Measurements from ENCODE around the gene NT5DC3.

NT5DC3 gene

DNA sequence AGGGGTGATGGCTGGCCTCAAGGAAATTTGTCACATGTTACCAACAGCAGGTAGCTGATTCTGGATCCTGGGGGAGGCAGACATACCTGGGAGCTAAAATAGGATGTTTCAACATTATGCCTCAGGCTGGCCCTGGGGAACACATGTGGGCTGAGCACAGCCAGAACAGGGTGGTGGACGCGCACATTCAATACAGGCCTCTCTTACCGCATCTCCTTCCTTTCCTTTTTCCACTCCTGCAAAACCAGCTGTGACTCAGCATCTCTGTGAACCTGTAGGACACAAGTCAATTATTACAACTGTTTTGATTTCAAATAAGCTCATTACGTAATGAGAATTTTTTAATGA is 61.0 kb downstream of the NT5DC3 start:
- DNase-seq = no peak

DNA sequence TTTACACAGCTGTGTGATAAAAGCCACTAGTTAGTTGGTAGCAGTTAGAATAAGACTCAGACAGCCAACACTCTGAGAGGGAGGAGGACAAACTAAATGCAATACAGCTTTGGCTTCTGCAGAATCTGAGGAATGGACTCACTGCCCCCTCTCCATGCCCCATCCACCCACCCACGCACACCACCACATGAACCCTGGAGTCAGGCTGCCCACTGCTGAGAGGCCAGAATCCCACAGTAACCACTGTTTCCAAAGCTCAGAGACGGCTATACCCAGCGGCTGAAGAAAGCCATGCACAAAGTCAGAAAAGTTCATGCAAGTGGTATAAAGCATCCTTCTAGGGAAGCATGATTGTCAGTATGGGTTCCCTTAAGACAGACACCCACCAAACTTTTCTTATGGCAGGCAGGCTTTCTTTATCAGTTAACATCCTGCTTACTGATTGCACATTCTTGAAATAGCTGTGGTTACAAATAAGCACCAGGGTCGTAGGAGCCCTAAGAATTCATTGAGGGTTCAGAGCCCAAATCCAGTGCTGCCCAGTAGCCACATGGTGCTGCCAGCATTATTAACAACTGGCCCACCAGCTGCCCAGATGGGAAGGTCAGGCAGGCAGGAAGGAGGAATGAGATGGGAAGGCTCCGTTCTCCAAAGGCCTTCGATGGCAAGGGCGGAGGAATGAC is 61.5 kb downstream of the NT5DC3 start:
- no peak for DNase-seq

DNA sequence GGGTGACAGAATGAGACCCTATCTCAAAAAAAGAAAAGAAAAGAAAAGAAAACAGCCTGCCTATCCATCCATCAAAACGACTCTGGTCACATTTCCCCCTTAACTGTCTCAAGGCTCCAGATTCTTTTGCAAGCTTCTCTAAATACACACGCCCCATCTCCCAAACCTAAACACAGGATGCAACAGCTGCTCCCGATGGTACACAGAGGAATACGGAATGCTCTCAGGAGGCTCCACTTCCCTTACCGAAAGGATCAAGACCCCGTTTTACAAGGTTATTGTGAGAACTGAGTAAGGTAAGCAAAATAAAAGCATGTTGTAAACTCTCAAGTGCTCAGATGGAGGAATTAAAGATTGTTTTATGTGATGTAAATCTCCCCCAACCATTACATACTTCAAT is 62.3 kb downstream of the NT5DC3 start:
- DNase-seq = no peak

DNA sequence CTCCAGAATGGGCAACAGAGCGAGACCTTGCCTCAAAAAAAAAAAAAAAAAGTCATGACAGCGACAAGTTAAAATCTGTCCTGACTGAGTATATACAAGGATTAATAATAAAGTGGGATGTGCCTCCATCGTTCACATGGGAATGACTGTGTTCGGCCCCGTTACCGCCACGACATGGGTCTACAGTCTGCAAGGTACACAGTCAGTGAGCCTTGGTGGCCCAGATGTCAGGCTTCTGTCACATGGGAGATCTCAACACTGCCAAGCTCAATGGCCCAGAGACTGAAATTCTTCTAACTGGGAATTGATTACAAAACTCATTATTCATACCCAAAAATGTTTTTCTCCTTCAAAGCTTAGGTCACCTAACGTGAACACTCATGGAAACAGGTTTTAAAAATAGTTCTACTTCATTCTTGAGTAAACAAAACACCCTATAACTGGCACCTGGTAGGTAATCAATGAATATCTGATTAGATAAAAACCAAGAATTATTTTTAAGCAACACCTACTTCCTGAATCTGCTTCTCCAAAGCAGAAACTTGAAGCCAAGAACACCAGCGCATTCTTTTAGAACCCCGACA is 66.0 kb downstream of the NT5DC3 start:
- no peak for DNase-seq

DNA sequence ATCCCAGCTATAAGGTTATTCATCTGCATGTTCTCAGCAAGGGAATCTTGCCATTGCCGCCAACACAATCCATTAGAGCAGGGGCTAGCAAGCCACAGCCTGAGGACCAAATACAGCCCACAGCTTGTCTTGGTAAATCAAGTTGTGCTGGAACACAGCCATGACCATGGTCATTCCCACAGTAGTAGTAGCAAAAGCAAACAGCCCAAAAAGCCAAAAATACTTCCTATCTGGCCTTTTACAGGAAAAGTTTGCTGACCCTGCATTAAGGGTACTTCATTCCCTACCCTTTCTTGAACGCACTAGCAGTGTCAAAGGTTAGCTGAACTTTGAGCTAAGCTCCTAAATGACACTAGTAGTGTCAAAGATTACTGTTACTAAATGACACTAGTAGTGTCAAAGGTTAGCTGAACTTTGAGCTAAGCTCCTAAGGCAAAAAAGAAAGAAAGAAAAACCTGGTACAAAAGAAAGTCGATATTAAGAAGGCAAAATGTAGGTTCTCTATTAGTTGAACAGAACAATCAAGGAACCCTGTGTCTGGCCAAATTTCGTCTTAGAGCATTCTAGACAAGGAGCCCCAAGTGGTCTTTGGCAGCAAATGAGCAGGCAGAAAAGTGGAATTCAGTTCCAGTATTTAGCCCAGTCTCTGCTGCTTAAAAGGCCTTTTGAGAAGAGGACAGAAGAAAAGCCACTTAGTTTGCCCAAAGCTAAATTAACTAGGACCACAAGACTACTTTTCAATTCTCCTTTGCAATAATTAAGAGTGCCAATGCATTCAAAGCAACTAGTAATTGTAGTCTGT is 67.7 kb downstream of the NT5DC3 start:
- no peak for DNase-seq

DNA sequence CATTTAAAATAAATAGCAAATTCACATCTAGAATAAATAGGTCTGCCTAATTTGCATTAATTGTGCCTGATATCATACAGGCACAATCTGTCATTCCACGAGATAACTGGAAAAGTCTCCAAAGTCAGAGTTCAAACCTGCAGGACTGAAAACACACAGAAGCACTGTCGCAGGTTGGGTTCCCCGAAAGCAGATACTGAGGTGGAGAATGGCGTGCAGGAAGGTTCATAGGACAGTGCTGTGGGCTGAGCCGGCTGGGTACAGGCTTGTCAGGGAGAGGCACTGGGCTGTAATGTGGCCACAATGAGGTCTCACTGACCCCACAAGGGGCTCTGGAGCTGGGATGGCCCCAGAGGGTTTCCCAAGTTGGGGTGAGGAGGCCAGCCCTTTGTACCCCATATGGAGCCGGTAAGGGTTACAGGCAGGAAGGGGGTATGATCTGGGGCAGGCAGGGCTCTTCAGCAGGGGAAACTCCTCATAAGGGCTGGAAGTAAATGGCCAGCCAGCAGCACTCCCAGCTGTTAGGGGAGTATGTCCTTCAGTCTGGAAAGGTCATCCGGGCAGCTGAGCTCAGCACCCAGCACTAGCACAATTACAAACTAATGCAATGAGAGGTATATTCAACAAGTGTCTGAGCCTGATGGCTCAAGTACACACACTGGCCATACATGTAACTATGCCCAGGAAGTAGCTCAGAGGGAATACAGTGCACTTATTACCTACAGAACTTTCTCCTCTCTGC is 68.5 kb downstream of the NT5DC3 start:
- no peak for DNase-seq

DNA sequence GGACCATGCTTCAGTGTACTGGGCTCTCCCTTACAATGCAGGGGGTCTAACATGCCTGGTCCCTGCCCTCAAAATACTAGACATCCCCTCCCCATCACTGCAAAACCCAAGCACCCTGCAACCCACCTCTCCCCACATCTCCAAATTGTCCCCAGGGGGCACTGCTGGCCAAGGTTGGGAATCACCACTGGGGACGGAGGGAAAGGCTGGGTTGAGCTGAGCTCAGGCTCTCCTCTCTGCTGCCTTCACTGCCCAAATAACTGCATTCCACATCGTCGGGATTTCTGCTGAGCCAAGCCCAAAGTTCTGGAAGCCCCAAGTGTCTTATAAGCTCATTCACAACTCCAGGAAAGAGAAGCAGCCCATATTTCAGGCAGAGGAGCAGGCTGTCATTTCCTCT is 69.6 kb downstream of the NT5DC3 start:
- no peak for DNase-seq

DNA sequence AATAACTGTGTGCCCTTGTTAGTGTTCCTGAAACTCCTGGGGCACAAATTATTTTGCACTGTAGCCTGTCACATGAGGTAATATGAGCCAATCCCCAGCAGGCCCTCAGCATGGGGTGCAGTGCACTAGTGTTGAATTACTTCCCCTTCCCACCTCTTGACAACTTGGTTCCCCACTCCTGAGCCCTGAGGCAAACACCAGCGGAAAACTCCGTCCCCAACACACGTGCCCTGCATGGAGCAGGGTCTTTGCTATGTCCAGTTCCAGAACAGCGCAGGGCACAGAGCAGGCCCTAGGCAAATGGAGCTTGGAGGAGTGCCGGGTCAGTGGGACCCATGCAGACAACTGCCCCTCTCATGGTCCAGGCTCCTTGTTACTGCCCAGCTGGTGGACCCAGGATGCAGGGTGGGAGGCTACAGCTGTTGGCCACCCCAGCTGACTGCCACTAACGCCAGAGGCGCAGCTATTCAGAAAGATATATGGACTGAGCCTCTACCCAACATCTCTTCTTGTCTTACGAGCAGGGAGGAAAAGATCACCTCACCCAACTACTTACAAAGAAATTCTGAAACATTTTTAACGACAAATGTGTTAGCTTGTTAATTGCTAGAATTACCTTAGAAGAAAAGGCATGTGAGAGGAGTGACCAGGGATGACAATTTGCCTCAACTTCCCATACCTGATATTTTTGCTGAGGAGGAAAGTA is 71.6 kb downstream of the NT5DC3 start:
- DNase-seq = peak; percentile 15

DNA sequence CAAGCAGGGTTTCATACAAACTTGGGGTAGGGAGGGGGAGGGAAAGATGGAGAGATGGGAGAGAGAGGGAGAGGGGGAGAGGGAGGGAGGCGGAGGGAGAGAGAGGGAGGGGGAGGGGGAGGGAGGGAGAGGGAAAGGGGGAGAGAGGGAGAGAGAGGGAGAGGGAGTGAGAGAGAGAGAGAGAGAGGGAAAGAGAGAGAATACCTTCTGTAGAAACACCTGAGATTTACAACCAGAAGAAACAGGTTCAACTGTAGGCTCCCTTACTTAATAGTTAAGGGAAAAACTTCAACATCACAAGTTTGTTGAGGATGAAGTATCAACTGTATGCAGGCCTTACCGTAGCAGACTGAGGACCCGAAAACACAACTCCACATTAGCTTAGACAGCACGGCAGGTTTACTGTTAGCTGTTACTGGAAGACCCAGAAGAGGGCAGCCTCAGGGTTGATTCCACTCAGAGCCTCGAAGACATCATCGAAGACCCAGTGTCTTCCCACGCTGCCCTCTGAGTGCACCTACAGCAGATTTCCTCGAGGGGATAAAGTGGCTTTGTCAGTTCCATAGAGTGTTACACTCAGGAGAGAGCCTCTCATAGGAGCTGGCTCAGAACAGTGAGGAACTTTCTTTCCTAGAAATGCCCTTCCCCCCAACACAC is 72.4 kb downstream of the NT5DC3 start:
- no peak for DNase-seq

DNA sequence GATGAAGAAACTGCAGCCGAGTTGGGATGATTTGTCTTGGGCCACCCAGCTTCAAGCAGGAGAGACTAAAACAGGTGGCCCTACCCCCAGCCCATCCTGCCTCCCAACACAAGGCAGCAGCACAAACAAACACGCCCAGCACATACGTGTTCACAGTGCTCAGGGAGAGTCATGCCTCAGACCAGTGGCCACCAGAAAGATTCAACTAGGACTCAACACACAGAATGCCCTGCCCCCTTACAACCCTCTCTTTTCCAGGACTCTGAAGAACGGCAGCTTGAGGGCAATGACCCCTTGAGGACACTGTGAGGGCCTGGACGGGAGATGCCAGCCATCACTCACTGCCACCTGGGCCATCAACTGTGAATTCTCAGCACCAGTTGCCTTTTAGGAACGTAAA is 75.0 kb downstream of the NT5DC3 start:
- no peak for DNase-seq

DNA sequence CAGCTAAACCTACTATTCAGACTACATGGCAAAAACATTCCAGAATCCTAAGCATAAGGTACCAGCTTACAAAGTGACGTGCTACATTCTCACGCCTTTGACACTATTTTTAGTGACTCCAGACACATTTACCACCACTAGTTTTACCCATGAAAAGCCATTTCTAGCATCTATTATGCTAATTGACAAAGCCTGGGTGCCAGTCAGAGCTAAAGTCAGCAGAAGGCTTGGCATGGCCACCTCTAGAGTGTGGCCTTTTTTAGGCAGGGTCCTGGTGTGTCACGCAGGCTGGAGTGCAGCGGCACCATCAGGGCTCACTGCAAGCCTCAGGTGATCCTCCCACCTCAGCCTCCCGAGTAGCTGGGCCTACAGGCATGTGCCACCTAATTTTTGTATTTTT is 75.7 kb downstream of the NT5DC3 start:
- DNase-seq = no peak

DNA sequence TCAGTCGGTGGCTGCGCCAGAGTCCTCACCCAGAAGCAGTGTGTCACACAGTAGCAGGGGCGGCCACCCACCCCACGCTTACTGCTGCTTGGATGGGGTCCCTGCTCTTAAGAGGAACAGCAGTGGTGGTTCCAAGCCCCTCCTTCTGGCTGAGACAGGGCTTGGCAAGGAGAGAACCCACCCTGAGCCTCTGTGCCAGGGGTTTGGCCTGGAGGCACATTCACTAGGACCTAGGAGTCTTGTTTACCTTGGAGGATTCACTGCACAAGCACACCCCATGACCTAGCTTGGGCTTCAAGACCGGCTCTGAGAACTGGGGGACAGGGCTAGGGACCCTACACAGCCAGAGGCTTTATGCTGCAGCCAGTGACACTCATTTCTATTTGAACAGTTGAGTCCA is 78.6 kb downstream of the NT5DC3 start:
- DNase-seq = no peak

DNA sequence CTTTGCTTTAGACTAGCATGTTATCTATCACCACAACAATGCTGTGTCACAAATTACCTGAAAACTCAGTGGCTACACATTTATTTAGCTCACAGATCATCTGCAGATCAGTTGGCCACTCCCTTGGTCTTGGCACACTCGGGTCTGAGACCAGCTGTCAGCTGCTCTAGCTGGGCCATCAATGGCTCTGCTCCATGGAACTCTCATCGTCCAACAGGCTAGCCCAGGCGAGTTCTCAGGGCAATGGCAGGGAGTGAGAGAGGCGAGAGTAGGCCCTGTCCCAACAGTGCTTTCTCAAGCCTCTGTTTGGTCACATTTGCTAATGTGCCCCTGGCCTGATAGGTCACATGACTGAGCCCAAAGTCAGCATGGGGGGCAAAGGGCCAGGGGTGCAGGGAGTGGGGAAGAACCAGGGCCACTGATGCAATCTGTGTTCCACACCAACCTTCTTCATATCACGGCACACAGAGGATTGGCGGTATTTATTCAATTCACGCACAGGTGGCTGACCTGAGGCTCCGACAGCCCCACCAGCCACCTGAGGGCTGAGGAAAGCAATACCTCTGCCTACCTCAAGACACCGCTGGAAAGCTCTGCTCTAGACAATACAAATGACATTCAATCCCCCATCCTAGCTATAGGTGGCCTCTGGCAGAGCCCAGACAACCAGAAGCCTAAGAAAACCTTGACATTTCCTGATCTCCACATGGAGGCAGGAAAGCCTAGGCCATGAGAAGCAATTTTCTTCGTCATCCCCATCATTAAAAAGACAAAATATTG is 82.5 kb downstream of the NT5DC3 start:
- no peak for DNase-seq

DNA sequence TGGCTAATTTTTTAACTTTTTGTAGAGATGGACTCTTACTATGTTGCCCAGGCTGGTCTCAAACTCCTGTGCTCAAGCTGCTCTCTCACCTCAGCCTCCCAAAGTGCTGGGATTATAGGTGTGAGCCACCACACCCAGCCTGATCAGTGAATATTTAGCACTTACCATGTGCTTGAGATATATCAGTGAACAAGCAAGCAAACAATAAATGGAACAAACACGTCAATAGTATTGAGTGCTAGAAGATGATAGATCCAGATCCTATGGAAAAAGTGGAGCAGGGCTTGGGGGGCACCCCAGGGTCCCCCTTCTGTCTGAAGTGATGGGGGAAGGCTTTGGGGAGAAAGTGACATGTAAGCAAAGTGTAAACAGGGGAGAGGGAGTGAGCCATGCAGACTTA is 83.8 kb downstream of the NT5DC3 start:
- DNase-seq = no peak

DNA sequence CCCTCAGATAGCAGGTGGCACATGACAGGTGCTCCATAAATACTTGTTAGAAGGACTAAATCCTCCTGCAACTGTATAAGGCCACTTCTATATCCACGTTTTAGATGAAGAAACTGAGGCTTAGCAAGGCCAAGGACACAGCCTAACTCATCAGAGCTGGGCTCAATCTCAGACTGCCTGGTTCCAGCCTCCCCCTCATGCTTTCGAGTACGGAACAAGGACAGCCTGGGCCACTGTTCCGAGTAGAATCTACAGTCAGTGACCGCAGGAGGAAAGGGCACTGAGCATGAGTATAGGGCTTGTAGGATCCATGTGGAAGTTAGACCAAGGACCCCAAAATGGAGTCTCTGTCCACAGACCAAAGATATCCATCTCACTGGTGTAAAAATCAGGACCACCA is 84.6 kb downstream of the NT5DC3 start:
- DNase-seq = no peak

DNA sequence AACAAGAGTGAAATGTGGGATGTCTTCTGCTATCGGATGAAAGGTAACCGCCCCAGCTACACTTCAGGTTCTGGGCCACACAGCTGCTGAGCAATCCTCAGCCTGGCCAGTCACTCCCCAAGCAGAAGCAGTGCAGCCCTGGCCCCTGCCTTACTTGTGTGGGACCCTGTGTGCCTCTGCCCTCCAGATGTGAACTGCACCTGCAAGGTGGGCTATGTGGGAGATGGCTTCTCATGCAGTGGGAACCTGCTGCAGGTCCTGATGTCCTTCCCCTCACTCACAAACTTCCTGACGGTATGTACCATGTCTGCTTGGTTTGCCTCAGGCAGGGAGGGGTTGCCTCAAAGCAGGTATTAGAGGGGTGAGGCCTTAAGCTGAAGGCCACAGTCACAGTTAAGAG is 85.6 kb downstream of the NT5DC3 start:
- DNase-seq = no peak

DNA sequence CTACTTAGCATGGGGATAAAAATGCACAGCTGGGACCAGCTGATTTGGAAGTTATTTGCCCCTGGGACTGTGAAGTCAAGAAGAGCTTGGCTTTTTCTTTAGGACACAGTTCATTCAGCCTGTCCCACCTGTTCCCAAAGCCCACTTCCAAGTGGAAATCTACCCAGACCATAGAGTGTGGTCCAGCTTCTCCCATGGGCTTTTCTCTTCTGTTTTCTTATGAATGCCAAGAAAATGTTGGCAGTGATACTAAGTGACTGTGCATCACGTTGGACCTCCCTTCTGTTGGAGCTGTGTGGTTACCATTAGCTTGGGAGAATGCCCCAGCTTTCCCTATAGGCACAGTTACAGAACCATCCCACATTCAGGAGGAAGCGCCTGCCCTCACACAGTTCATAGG is 89.4 kb downstream of the NT5DC3 start:
- DNase-seq = no peak

DNA sequence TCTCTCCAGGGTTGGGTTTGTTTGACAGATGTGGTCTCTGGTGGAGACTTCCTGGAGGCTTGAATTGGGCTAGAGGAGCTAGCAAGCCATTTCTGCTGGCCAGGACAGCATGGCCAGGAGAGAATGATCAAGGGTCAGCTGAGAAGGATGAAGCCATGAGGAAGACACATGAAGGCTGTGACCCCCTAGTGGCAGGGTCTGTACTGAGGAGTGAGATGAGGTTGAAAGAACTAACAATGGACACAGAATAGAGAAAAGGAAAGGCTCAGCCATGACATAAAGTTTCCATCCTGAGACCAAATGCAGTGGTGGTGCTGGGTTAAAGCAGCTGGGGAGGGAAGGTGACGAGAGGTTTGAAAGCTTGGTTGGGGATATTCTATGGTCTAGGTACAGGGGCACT is 89.9 kb downstream of the NT5DC3 start:
- DNase-seq = no peak

DNA sequence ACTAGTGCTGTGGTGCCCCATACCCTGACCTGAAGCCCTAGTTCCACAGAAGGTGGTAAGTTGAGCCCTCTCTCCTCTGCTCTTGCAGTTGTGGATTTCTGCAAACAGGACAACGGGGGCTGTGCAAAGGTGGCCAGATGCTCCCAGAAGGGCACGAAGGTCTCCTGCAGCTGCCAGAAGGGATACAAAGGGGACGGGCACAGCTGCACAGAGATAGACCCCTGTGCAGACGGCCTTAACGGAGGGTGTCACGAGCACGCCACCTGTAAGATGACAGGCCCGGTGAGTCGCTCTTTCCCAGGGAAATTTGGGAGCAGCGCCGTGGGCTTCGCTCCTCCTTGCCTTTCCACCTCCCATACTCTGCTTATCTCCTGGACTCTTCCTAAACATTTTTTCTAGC is 92.2 kb downstream of the NT5DC3 start:
- DNase-seq = no peak

DNA sequence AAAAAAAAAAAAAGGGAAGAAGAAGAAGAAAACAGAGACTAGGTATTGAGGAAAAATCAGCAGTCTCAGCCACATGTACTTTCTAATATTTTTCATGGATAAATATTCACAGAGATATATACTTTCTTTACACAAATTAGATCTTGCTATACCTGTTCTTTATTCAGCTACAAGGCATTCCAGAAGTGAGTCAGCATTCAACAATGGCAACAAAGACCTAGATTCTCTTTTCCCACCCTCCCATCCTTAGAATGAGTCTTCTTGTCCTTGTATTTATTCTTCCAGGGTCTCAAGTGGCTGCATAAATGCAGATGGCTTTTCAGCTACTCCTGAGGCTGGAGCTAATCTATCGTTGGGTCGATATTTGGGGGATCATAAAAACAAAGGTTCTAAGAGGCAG is 93.0 kb downstream of the NT5DC3 start:
- DNase-seq = no peak

DNA sequence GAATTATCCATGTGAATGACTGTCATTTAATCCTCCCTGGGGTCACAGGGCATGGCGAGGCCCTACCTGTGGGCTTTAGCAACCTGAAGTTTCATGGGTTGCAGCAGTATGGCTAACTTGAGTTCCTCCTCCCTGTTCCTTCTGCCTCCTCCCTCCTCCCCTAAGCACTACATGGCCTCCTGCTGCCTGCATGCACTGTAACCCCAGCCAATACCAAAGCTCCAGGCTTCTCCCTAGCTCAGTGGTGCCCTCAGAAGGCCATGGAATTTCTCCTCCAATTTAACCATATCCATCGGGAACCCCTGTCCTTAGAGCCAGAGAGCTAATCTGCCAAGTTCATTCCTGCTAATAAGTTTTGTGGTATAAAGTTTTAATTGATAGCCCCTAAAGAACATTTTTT is 95.1 kb downstream of the NT5DC3 start:
- DNase-seq = no peak

DNA sequence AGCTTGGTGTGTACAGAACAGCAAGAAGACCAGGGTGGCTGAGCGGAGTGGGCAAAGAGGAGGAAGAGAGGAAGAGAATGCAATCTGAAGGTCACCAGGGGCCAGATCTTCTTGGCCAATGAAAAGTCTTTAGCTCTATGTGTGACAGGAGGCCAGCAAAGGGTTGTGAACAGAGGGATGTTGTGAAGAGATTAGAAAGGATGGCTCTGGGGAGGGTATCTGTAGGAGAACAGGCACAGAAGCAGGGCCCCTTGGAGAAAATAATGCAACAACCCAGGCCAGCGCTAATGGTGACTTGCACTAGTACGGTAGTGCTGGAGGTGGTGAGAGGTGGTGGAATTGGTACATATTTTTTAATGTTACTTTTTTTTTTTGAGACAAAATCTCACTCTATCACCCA is 97.2 kb downstream of the NT5DC3 start:
- DNase-seq = no peak
